A549 (cell line): ENCODE measurements around the gene IFNA21. TPM values are rescaled to one million over a fixed set of nuclear protein-coding genes. Genes with fewer than 3 reads are reported as not detected.
"Not testable (repeated sequence)": the region's sequence is repeated elsewhere in the genome, so short reads cannot be mapped to it uniquely, and the experiment has no call there.

Experiments used
- ATAC-seq, 2 experiments: fragments of 200-7000 bp in 1 of 2; fragments of >200 bp in 1 of 2; cut with Nextera tagmentation in 1 of 2; cut with Tn5 transposase in 1 of 2; 3 replicates each; pipeline versions ENCODE4 v1.8.0 to v1.9.1; 2018 to 2020; ENCODE audit warnings: mild to moderate bottlenecking in 1 of 2, moderate library complexity in 1 of 2
- CTCF ChIA-PET: fragments of 300-600 bp; sonication (Branson Sonifier 250); formaldehyde crosslinking; extraction: SDS; loops from one replicate; lab custom pipeline; 2021; ENCODE audit warnings: antibody characterized with exemption, inconsistent platforms; lab: Yijun Ruan, JAX
- POLR2A ChIA-PET: fragments of 350-600 bp; formaldehyde crosslinking; extraction: SDS; loops from one replicate; lab custom pipeline; 2021; ENCODE audit warnings: antibody characterized with exemption, inconsistent platforms; lab: Yijun Ruan, JAX
- DNase-seq, 2 experiments: peaks; one replicate each; pipeline versions ENCODE4 v3.0.0 to v3.0.0-alpha.2; 2011 to 2016; ENCODE audit warnings: low read depth in 1 of 2, low spot score in 1 of 2
- FAIRE-seq: peaks from 2 replicates; lab custom pipeline; 2011; peaks lifted over from hg19 to GRCh38; lab: Jason Lieb, UNC
- H3K27ac ChIP-seq, 2 experiments: fragments of >200 bp; sonication (Bioruptor Twin); formaldehyde crosslinking; 3 replicates each; pipeline ENCODE4 v1.5.1; 2016 to 2017
- H3K4me1 ChIP-seq: fragments of >200 bp; sonication (Bioruptor Twin); formaldehyde crosslinking; 3 replicates; pipeline ENCODE4 v1.6.1; 2016
- H3K4me2 ChIP-seq: fragments of >200 bp; sonication (Bioruptor Twin); formaldehyde crosslinking; 3 replicates; pipeline ENCODE4 v1.6.1; 2016
- H3K4me3 ChIP-seq: fragments of >200 bp; sonication (Bioruptor Twin); formaldehyde crosslinking; 3 replicates; pipeline ENCODE4 v1.5.1; 2016
- H3K9me3 ChIP-seq: fragments of >200 bp; sonication (Bioruptor Twin); formaldehyde crosslinking; 3 replicates; pipeline ENCODE4 v1.6.1; 2016
- CHD4 ChIP-seq: fragments of 200-600 bp; sonication (generic); IDR thresholded peaks from 2 replicates; pipeline ENCODE4 v1.6.1; 2016; ENCODE audit warnings: antibody characterized with exemption, mild to moderate bottlenecking, borderline replicate concordance
- CTCF ChIP-seq: fragments of >200 bp; sonication (Bioruptor Twin); formaldehyde crosslinking; IDR thresholded peaks from 3 replicates; pipeline ENCODE4 v1.5.1; 2016
- E2F6 ChIP-seq: IDR thresholded peaks from 2 replicates; pipeline ENCODE4 v1.6.1; 2012; ENCODE audit warnings: low read depth, borderline replicate concordance
- EHF ChIP-seq: fragments of 250-450 bp; sonication (Bioruptor Pico); IDR thresholded peaks from 2 replicates; pipeline ENCODE4 v1.5.0; 2020; ENCODE audit warnings: mild to moderate bottlenecking
- ESRRA ChIP-seq: fragments of 150-350 bp; IDR thresholded peaks from 2 replicates; pipeline ENCODE4 v1.6.1; 2014; ENCODE audit warnings: mild to moderate bottlenecking, low read length, borderline replicate concordance
- FOXS1 ChIP-seq: fragments of 250-450 bp; sonication (Bioruptor Pico); IDR thresholded peaks from 2 replicates; pipeline ENCODE4 v1.5.0; 2020; ENCODE audit warnings: mild to moderate bottlenecking, moderate library complexity
- HES2 ChIP-seq: fragments of >200 bp; sonication (Bioruptor Twin); formaldehyde crosslinking; IDR thresholded peaks from 2 replicates; pipeline ENCODE4 v1.6.1; 2016
- HEYL ChIP-seq: fragments of 250-450 bp; sonication (Bioruptor Pico); IDR thresholded peaks from 2 replicates; pipeline ENCODE4 v1.8.0; 2021; ENCODE audit warnings: mild to moderate bottlenecking, moderate library complexity
- JUNB ChIP-seq: fragments of >200 bp; sonication (Bioruptor Twin); formaldehyde crosslinking; IDR thresholded peaks from 2 replicates; pipeline ENCODE4 v1.6.1; 2016
- MAZ ChIP-seq: fragments of 150-350 bp; IDR thresholded peaks from 2 replicates; pipeline ENCODE4 v1.6.1; 2014; ENCODE audit warnings: antibody characterized with exemption, low read depth, low read length, borderline replicate concordance
- RAD21 ChIP-seq, 2 experiments: fragments of >200 bp in 1 of 2; sonication (Bioruptor Twin) in 1 of 2; formaldehyde crosslinking in 1 of 2; IDR thresholded peaks in 1 of 2; conservative IDR thresholded peaks in 1 of 2; 2 replicates in 1 of 2; 3 replicates in 1 of 2; pipeline ENCODE4 v1.6.1; 2012 to 2018; ENCODE audit warnings: inconsistent platforms in 1 of 2
- RNF2 ChIP-seq: fragments of 200-600 bp; sonication (generic); IDR thresholded peaks from 2 replicates; pipeline ENCODE4 v1.6.1; 2016; ENCODE audit warnings: low read depth, mild to moderate bottlenecking, antibody characterized with exemption, moderate library complexity, borderline replicate concordance
- SMC3 ChIP-seq: fragments of >200 bp; sonication (Bioruptor Twin); formaldehyde crosslinking; IDR thresholded peaks from 3 replicates; pipeline ENCODE4 v1.6.1; 2018; ENCODE audit warnings: inconsistent platforms
- ZFP36 ChIP-seq: fragments of 450-650 bp; IDR thresholded peaks from 2 replicates; pipeline ENCODE4 v1.6.1; 2014; ENCODE audit warnings: borderline replicate concordance; ENCODE audit not compliant: partially characterized antibody
- ZNF302 ChIP-seq: fragments of 250-450 bp; sonication (Bioruptor Pico); IDR thresholded peaks from 2 replicates; pipeline ENCODE4 v1.9.0; 2021; ENCODE audit warnings: inconsistent platforms, mild to moderate bottlenecking, moderate library complexity
- WGBS: methylation state at CpG from one replicate; pipeline ENCODE4 v1.1.6; 2017; ENCODE audit errors: missing lambda C conversion rate; 5-methylcytosine and 5-hydroxymethylcytosine counted together
- polyA plus RNA-seq, 4 experiments: library from polyadenylated mRNA; depleted of rRNA in 3 of 4; stranded (reverse); fragments of >200 nt; fragmentation: RNase III in 1 of 4; extraction: RNeasy Plus Mini Kit Qiagen cat#74134 plus additional on column Dnase treatment in 1 of 4; gene quantifications; 2 replicates in 3 of 4; 3 replicates in 1 of 4; pipeline ENCODE4 v1.2.3, GENCODE V29; 2011 to 2017

The IFNA21 gene
- polyA plus RNA-seq, 2 of the 4 experiments (the other 2 are of a cell fraction): not detected

GRCh38 chr9:21205204-21205603 lies 38.7 kb upstream of the IFNA21 start:
- ChIA-PET POLR2A (no interaction called here), CTCF (interaction anchor here (0.6 kb wide), 1 partner anchor 1228 kb away, joined by 3 read pairs; no protein-coding TSS in a partner anchor)
- FAIRE-seq: no peak
- TF ChIP-seq EHF (CRISPR knock-in tag) (no peak), E2F6 (no peak), CHD4 (no peak), ZFP36 (no peak), JUNB (no peak), ZNF302 (CRISPR knock-in tag) (no peak), ESRRA (no peak), FOXS1 (CRISPR knock-in tag) (no peak), HEYL (CRISPR knock-in tag) (no peak), RNF2 (no peak), HES2 (no peak), CTCF (no peak), MAZ (no peak)
- ATAC-seq: no peak
- Histone ChIP-seq H3K9me3 (peaks cover 6% of the 10 kb centered on the region; the same call in 1 of the 3 replicates), H3K4me1 (no peaks in the 10 kb centered on the region), H3K4me2 (no peak overlapping the region), H3K4me3 (no peak overlapping the region), H3K27ac (no peak overlapping the region)
- DNase-seq: no peak

- CTCF ChIA-PET: interaction anchor here (1.0 kb wide), 1 partner anchor 33 kb away, joined by 3 read pairs; no protein-coding TSS in a partner anchor
- FAIRE-seq, H3K27ac ChIP-seq, H3K4me2 ChIP-seq, DNase-seq, H3K4me3 ChIP-seq, H3K9me3 ChIP-seq, H3K4me1 ChIP-seq, POLR2A ChIA-PET, ATAC-seq: not testable (repeated sequence)
- WGBS: 14% methylated on average over 4 of the region's 4 CpGs
These were observed 35.6 kb upstream of the IFNA21 start, which contains the start of gene IFNA7 for GRCh38 chr9:21202105-21202504. TSS of gene IFNA7 (minus strand) at chr9:21202205. CDS start at chr9:21202165, 40 bp downstream.

- H3K4me3 ChIP-seq, H3K27ac ChIP-seq, H3K4me1 ChIP-seq, H3K9me3 ChIP-seq: not testable (repeated sequence)
- TF ChIP-seq CTCF: peak; percentile 62
- peak; percentile 60 for TF ChIP-seq RAD21 (conservative IDR thresholded peaks at IDR 0.05 in 1 of 2, IDR thresholded peaks at IDR 0.05 in 1 of 2)
- TF ChIP-seq SMC3: peak; percentile 36; the same call in 2 of the 3 replicates
- peak; percentile 90 to 97 for ATAC-seq
- peak in 1 of 2 experiments; percentile 29 for DNase-seq
- peak overlapping the region; percentile 59 for H3K4me2 ChIP-seq
- 4% methylated on average over 6 of the region's 6 CpGs for WGBS
- CTCF ChIA-PET: interaction anchor here (0.7 to 2.1 kb wide), 25 partner anchors 9 to 593 kb away, joined by 3 to 9 read pairs (median 4); no protein-coding TSS in a partner anchor
- peak; percentile 23 for FAIRE-seq
- POLR2A ChIA-PET: interaction anchor here (0.6 kb wide), 1 partner anchor 1971 kb away, joined by 3 read pairs; no protein-coding TSS in a partner anchor
These were observed 28.7 kb upstream of the IFNA21 start for GRCh38 chr9:21194867-21195776.

GRCh38 chr9:21187487-21187886 lies 21.0 kb upstream of the IFNA21 start, which contains the start of gene IFNA4:
TSS of gene IFNA4 (minus strand) at chr9:21187587. CDS start at chr9:21187531, 56 bp downstream.
- H3K4me2 ChIP-seq, H3K4me1 ChIP-seq, CTCF ChIA-PET, H3K4me3 ChIP-seq, POLR2A ChIA-PET, ATAC-seq, DNase-seq, H3K27ac ChIP-seq, H3K9me3 ChIP-seq, FAIRE-seq: not testable (repeated sequence)
- 40% methylated on average over 3 of the region's 3 CpGs for WGBS
